ENCODE measurements around the gene ARPC5.

Gene ARPC5

DNA sequence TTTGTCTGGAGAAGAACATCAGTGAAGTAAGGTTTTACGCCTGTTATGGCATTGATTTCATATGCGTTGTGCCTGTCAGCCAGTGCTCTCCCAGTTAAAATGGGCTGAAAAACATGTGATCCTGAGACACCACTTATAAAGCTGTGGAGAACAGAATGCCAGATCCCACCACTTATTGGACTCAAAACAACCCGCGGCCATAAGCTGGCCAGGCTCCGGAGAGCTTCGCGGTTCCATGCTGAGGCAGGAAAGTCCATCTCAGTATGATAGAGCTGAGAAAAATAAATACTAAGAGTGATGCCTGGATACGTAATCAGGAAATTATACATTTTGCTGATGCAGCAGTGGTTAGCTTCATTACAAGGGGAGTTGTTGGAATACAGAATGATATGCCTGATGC lies 12.5 kb upstream of the ARPC5 start:
- TF ChIP-seq, protein P1, sequence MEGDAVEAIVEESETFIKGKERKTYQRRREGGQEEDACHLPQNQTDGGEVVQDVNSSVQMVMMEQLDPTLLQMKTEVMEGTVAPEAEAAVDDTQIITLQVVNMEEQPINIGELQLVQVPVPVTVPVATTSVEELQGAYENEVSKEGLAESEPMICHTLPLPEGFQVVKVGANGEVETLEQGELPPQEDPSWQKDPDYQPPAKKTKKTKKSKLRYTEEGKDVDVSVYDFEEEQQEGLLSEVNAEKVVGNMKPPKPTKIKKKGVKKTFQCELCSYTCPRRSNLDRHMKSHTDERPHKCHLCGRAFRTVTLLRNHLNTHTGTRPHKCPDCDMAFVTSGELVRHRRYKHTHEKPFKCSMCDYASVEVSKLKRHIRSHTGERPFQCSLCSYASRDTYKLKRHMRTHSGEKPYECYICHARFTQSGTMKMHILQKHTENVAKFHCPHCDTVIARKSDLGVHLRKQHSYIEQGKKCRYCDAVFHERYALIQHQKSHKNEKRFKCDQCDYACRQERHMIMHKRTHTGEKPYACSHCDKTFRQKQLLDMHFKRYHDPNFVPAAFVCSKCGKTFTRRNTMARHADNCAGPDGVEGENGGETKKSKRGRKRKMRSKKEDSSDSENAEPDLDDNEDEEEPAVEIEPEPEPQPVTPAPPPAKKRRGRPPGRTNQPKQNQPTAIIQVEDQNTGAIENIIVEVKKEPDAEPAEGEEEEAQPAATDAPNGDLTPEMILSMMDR (conservative IDR thresholded peaks at IDR 0.05; ENCODE audit: control insufficient read depth, insufficient read depth, low read depth, low read length), result no peak
- DNase-seq (ENCODE audit: low read depth), result no peak
- no peak overlapping the region for H3K4me3 ChIP-seq (ENCODE audit: control insufficient read depth, low read depth, low read length)

- no peak for DNase-seq (ENCODE audit: low read depth)
- no peak overlapping the region for H3K4me3 ChIP-seq (ENCODE audit: control insufficient read depth, low read depth, low read length)
- TF ChIP-seq, protein P1 (conservative IDR thresholded peaks at IDR 0.05; ENCODE audit: control insufficient read depth, insufficient read depth, low read depth, low read length), result no peak
Measured at GRCh38 chr1:183646776-183647175, 11.2 kb upstream of the ARPC5 start.

GRCh38 chr1:183645531-183645930 lies 9.9 kb upstream of the ARPC5 start:
- TF ChIP-seq, protein P1 (conservative IDR thresholded peaks at IDR 0.05; ENCODE audit: control insufficient read depth, insufficient read depth, low read depth, low read length), result no peak
- no peak for DNase-seq (ENCODE audit: low read depth)
- no peak overlapping the region for H3K4me3 ChIP-seq (ENCODE audit: control insufficient read depth, low read depth, low read length)

- TF ChIP-seq, protein P1 (conservative IDR thresholded peaks at IDR 0.05; ENCODE audit: control insufficient read depth, insufficient read depth, low read depth, low read length), result no peak
- no peak for DNase-seq (ENCODE audit: low read depth)
Measured at GRCh38 chr1:183642166-183642565, 6.6 kb upstream of the ARPC5 start.

GRCh38 chr1:183640193-183640592 lies 4.6 kb upstream of the ARPC5 start:
- no peak for DNase-seq (ENCODE audit: low read depth)
- TF ChIP-seq, protein P1 (conservative IDR thresholded peaks at IDR 0.05; ENCODE audit: control insufficient read depth, insufficient read depth, low read depth, low read length), result no peak
- no peak overlapping the region for H3K4me3 ChIP-seq (ENCODE audit: control insufficient read depth, low read depth, low read length)

More at GRCh38 chr1:183642166-183642565, 6.6 kb upstream of the ARPC5 start:
- no peak overlapping the region for H3K4me3 ChIP-seq (ENCODE audit: control insufficient read depth, low read depth, low read length)

GRCh38 chr1:183638649-183639387 lies 3.2 kb upstream of the ARPC5 start:
- H3K4me3 ChIP-seq (ENCODE audit: control insufficient read depth, low read depth, low read length), result no peak overlapping the region
- DNase-seq (ENCODE audit: low read depth), result no peak
- TF ChIP-seq, protein P1 (conservative IDR thresholded peaks at IDR 0.05; ENCODE audit: control insufficient read depth, insufficient read depth, low read depth, low read length), result no peak

Measured in fibroblast of mammary gland (primary cell).